Activated T-helper 1 cell treated with anti-CD3 and anti-CD28 coated beads, Interleukin-12 subunit alpha, Interleukin-12 subunit beta, Interleukin-2, Interleukin-4 antibody, amounts not matched to agents 30 ng/mL and 10 ng/mL and 1 ng/mL, durations not matched to agents 14 hours and 24 hours and 36 hours (primary cell): ENCODE results near the gene SLC37A1. TPM values are rescaled to one million over a fixed set of nuclear protein-coding genes. Genes with fewer than 3 reads are reported as not detected.
"Not testable (repeated sequence)": the region's sequence is repeated elsewhere in the genome, so short reads cannot be mapped to it uniquely, and the experiment has no call there.

ENCODE experiments used
- DNase-seq: peaks from one replicate; pipeline ENCODE4 v3.0.0; 2021; ENCODE audit warnings: low spot score
- H3K27ac Mint-ChIP-seq: one replicate; pipeline ENCODE4 v1.8.0; 2021; ENCODE audit warnings: mild to moderate bottlenecking, mixed read lengths
- H3K27me3 Mint-ChIP-seq: one replicate; pipeline ENCODE4 v1.8.0; 2022; ENCODE audit warnings: mild to moderate bottlenecking, moderate library complexity, mixed read lengths; ENCODE audit not compliant: insufficient read depth
- H3K36me3 Mint-ChIP-seq: one replicate; pipeline ENCODE4 v1.8.0; 2021; ENCODE audit warnings: low read depth, mixed read lengths
- H3K4me1 Mint-ChIP-seq: one replicate; pipeline ENCODE4 v1.8.0; 2021; ENCODE audit warnings: low read depth, mixed read lengths
- H3K4me3 Mint-ChIP-seq: one replicate; pipeline ENCODE4 v1.8.0; 2021; ENCODE audit warnings: mild to moderate bottlenecking, moderate library complexity, mixed read lengths
- H3K9me3 Mint-ChIP-seq: one replicate; pipeline ENCODE4 v1.8.0; 2021; ENCODE audit warnings: mixed read lengths
- intact Hi-C: fragments of 100-400 bp; cut with micrococcal nuclease; formaldehyde crosslinking; loops from one replicate; pipeline ENCODE4 v1.15.1; 2024
- total RNA-seq: library from RNA; stranded (reverse); gene quantifications from 2 replicates; pipeline ENCODE4 v1.2.3, GENCODE V29; 2022

Gene SLC37A1
- total RNA-seq, 1 donor from 2014 or later: 25.0 TPM

DNA sequence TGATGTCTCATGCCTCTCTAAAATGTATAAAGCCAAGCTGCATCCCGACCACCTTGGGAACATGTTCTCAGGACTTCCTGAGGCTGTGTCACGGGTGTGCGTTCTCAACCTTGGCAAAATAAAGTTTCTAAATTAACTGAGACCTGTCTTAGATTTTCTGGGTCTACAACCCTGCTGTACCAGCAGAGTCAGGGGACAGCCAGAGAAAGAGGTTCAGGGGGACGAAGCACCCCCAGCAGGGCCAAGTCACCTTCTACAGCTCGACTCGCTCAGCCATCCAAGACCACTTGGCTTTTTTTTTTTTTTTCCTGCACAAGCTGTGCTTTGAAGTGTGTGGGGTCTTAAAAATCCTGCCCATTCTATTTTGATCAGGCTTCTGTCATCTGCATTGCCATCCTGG lies 111.3 kb downstream of the SLC37A1 start:
- no peak overlapping the region for H3K27ac Mint-ChIP-seq
- DNase-seq: no peak
- H3K9me3 Mint-ChIP-seq: no peaks in the 10 kb centered on the region
- no peak overlapping the region for H3K4me3 Mint-ChIP-seq
- H3K36me3 Mint-ChIP-seq: no peaks in the 10 kb centered on the region
- peaks cover 11% of the 10 kb centered on the region for H3K27me3 Mint-ChIP-seq
- intact Hi-C loops: no loop called here
- H3K4me1 Mint-ChIP-seq: no peaks in the 10 kb centered on the region

DNA sequence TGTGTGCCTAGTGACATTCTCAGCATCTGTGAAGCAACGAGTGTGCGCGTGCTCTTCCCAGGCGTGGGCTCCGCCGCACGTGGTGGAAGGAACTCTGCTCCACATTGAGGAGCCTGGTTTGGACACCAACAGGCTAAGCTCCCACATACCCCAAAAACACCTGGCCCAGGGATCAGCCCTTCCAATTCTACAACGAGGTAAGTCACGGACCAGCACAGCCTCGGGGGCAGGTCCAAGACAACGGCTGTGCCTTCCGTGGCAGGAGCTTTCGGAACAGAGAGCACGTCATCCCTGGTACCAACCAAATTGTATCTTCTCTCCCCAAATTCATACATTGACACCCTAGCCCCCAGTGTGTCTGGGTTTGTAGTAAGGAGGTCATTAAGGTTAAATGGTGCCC lies 112.5 kb downstream of the SLC37A1 start:
- intact Hi-C loops: no loop called here
- H3K36me3 Mint-ChIP-seq: no peaks in the 10 kb centered on the region
- H3K27me3 Mint-ChIP-seq: peaks cover 8% of the 10 kb centered on the region
- no peak overlapping the region for H3K27ac Mint-ChIP-seq
- H3K9me3 Mint-ChIP-seq: no peaks in the 10 kb centered on the region
- no peak overlapping the region for H3K4me3 Mint-ChIP-seq
- DNase-seq: no peak
- no peaks in the 10 kb centered on the region for H3K4me1 Mint-ChIP-seq

DNA sequence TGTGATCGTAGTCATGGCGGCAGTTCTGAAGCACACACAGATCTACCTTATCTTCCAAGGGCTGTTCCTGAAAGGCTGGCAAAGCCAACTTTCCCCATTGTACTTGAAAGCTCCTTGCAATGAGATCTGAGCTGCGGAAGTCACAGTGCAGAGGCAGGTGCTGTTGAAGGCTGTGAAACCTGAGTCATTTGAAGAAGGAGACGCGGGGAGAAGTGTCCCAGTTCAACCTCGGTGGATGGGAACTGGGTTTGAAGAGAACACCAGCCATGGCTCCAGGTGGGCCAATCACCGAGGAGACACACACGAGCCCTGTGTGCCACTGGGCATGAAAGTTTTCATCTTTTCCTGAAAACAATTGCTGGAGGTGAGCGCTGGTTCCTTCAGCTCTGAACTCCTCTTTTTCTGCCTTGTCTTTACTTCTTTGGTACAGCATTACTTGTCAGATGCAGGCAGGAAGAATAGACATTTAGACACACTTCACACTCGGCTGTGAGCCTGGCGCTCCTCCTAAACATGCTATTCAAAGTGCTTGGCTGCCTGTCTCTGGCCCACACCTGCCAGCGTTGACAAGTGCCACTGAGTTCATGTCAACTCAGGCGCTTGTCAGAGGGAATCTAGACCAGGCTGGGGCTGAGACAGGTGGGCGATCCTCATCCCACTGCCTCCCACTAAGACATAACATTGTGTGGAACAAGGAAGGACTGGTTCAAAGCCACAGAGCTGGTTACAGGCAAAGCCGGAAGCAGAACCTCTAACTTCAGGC lies 114.1 kb downstream of the SLC37A1 start:
- intact Hi-C loops: no loop called here
- no peak for DNase-seq
- Mint-ChIP-seq H3K9me3 (no peaks in the 10 kb centered on the region), H3K36me3 (no peaks in the 10 kb centered on the region), H3K27me3 (peaks cover 8% of the 10 kb centered on the region), H3K4me3 (no peak overlapping the region), H3K27ac (no peak overlapping the region), H3K4me1 (no peaks in the 10 kb centered on the region)

DNA sequence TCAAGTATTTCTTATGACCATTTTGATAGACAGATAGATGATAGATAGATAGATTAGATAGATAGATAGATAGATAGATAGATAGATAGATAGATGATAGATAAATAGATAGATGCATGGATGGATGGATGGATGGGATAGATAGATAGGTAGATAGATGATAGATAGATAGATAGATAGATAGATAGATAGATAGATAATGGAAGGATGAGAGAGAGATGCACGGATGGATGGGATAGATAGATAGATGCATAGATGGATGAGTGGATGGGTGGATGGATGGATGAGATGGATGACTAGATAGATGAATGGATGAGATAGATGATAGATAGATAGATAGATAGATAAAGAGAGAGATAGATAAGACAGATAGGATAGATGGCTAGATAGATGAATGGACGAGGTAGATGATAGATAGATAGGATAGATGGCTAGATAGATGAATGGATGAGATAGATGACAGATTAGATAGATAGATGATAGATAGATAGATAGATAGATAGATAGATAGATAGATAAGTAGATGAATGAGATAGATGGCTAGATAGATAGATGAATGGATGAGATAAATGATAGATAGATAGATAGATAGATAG lies 114.9 kb downstream of the SLC37A1 start:
- H3K4me3 Mint-ChIP-seq, DNase-seq, H3K4me1 Mint-ChIP-seq, H3K9me3 Mint-ChIP-seq, H3K27ac Mint-ChIP-seq, intact Hi-C loops, H3K36me3 Mint-ChIP-seq, H3K27me3 Mint-ChIP-seq: not testable (repeated sequence)

DNA sequence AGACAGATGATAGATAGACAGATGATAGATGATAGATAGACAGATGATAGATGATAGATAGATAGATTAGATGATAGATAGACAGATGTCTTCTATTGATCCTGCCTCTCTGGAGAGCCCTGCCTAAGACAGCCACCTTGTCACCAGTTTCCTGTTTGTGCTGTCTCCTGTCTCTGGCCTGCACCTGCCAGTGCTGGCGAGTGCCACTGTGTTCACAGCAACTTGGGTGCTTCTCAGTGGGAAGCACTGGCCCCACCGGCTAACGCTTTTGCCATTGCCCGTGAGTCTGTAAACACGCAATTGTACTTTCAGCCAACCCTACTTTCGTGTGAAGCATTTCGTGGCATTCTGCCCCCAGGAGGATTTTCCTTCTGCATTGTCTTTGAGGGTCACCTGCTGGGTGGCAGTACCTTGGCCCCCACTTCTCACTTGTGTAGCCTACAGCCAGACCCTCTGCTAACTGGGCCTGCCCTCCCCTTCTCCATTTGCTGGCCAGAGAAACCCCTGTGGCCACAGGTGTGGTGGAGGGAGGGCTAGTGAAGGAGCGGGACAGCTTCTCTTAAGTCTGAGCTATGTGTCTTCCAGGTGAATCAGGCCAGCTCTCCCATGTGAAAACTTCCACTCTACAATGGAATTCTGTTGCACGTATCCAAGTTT lies 116.4 kb downstream of the SLC37A1 start:
- H3K27me3 Mint-ChIP-seq: peaks cover 3% of the 10 kb centered on the region
- no peak for DNase-seq
- no peaks in the 10 kb centered on the region for H3K9me3 Mint-ChIP-seq
- intact Hi-C loops: no loop called here
- no peaks in the 10 kb centered on the region for H3K36me3 Mint-ChIP-seq
- H3K27ac Mint-ChIP-seq: no peak overlapping the region
- no peaks in the 10 kb centered on the region for H3K4me1 Mint-ChIP-seq
- no peak overlapping the region for H3K4me3 Mint-ChIP-seq

DNA sequence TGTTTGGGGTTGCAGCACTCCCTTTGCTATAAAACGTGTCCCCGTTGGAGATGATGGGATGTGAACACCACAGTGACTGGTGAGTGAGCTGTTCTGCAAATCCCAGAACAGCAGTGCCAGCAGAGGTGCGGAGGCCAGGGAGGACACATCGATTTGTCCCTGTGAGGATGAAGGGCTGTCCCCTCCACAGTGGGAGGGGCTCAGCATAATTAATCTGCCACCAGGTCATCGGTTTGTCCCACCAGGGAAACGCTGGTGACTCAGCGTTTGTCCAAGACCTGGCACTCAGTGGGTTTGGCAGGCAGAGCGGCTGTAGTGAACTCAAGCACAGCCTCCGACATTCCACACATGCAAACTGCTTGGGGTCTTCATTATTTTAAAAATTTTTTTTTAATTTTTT lies 117.0 kb downstream of the SLC37A1 start:
- Mint-ChIP-seq H3K4me1 (no peaks in the 10 kb centered on the region), H3K27me3 (peaks cover 2% of the 10 kb centered on the region), H3K36me3 (no peaks in the 10 kb centered on the region), H3K27ac (no peak overlapping the region), H3K9me3 (no peaks in the 10 kb centered on the region), H3K4me3 (no peak overlapping the region)
- intact Hi-C loops: no loop called here
- no peak for DNase-seq

Other genes starting within 250 kb of the SLC37A1 start
- not detected in 2 replicates for gene TFF3, start 198.4 kb upstream of the SLC37A1 start, total RNA-seq
- not detected in 2 replicates for gene TFF2, start 162.9 kb upstream of the SLC37A1 start, total RNA-seq
- not detected in 2 replicates for gene TFF1, start 147.3 kb upstream of the SLC37A1 start, total RNA-seq
- gene TMPRSS3, start 117.8 kb upstream of the SLC37A1 start, total RNA-seq: 33.7 and 41.3 TPM in 2 replicates
- 69.1 and 70.8 TPM in 2 replicates for gene UBASH3A, start 110.0 kb upstream of the SLC37A1 start, total RNA-seq
- not detected in 2 replicates for gene RSPH1, start 17.6 kb upstream of the SLC37A1 start, total RNA-seq
- gene PDE9A, start 139.8 kb downstream of the SLC37A1 start, total RNA-seq: 9.6 and 9.7 TPM in 2 replicates